GM19238 (cell line): Measurements from ENCODE around the gene ATP12A.

Experiments used
- DNase-seq: peaks from one replicate; pipeline ENCODE4 v3.0.0; 2011; ENCODE audit warnings: low spot score; ENCODE audit not compliant: insufficient read length

Gene ATP12A

DNA sequence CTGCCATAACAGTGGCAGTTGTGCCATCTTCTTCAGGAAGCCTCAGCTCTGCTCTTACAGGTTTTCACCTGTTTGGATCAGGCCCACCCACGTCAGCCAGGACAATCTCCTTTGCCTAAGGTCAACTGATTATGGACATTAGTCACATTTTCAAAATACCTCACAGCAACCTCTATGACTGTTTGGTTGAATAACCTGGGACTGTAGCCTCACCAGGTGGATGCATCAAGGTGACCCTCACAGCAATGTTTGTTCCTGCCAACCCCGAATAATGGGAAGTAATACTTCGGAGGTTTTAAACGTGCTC lies 17.2 kb upstream of the ATP12A start:
- no peak for DNase-seq

DNA sequence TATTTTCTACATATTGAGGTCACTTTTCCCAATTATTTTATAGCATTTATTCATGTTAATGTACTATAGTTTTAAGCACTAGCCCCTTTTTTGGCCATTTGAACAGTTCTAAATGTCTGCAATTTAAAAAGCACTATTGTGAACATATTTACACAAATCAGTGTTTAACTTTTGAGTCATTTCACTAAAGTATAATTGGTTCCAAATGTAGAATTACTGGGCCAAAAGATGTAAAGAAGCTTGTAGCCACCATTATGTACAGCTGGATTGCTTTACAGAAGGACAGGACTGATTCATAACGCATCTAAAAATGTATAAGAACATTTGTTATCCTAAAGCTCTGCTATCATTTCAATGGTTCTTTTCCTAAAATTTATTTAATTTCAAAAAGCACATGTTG lies 16.6 kb upstream of the ATP12A start:
- no peak for DNase-seq

DNA sequence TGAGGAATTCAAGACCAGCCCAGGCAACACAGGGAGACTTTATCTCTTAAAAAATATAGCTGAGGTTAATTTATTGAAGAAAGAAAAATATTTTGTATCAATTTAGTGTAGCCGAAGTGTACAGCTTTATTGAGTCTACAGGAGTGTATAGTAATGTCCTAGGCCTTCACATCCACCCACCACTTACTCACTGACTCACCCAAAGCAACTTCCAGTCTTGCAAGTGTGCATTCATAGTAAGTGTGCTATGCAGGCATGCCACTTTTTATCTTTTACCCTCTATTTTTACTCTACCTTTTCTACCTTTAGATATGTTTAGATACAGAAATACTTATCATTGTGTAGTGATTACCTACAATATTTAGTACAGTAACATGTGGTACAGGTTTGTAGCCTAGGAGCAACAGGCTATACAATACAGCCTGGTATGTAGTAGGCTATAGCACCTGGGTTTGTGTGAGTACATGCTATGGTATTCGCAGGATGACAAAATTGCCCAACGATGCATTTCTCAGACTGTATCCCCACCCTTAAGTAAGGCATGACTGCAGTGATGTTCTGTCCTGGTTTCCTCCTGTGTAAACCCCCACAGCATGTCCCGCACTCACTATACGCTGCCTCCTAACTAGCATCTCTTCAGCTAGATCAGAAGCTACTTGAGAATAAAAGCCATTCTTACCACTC lies 15.3 kb upstream of the ATP12A start:
- DNase-seq = no peak

DNA sequence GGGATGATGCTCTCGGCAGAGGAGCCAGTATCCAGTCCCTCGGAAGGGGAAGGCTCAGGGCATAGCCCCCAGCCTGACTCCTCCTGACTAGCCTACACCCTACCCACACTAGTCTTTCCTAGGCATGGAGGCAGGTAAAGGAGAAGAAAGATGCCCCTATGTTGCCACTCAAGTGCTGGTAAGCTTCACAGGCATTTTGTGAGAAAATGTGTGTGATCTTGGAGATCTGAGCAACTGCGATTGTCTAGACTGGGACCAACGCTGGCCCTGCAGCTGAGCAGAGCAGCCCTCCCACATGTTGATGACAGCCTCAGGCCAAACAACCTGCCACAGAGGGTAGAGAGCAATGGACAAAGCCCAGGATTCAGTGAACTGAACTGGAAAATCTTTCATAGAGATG lies 11.7 kb upstream of the ATP12A start:
- no peak for DNase-seq

DNA sequence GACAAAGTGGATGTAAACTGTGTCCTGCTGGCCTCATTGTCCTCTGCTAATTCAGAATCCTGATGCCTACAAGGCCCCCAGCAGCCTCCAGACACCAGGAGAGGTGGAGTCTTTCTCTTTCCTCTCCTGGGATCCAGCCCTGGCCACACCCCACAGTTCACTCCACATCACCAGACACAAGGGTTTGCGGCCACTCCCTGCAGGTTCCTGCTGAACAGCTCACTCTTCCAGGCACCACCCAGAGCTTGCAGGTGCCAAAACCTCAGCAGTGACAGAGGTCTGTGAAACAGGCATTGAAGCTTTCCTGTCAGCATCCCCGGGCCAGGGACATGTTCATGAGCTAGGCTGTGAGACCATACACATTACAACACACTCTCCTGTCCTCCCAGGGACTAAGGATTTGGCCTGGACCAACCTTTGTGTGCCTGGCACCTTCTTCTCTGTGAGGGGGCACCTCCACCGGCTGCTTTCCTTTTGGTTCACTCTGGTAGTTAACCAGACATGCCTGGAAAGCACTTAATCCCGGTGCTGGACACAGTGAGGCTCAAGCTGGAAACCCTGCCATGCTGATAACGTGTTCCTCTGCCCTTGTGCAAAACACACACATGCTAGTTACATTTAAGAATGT lies 11.1 kb upstream of the ATP12A start:
- no peak for DNase-seq

DNA sequence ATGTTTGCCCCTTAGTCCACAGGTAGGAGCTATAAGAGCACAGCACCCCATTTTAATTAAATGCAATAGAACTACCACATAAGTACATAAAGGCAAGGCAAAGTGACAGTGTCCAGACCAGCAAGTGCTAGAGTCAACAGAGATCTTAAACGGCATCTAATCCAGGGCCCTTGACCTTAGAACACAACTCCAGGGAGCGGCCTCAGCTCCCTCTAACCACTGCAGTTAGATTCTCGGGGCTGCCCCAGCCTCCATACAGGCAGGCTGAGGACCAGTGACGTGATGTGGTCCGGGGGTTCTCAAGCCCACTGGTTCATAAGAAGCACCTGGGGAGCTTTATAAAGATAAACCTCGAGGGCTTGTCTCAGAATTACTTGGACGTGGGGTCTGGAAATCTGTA lies 10.0 kb upstream of the ATP12A start:
- no peak for DNase-seq

DNA sequence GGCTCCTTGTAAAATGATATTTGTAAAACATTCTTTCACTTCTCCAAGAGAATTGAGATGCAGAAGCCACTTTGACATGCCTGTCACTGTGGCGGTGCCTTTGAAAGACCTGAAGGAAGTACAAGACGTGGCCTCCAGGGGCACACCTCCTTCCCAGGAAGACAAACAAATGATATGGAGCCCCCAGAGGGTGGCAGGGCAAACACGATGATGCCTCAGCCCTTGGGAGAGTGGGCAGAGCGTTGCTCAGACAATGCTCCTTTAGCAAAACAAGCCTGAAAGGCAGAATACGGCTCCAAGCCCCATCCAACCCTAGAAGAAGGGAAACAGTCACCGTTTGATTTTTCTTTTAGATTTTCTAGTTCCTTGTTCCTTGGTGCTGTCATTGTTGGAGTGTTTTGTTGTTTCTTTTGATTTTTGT lies 9.2 kb upstream of the ATP12A start:
- DNase-seq = no peak

DNA sequence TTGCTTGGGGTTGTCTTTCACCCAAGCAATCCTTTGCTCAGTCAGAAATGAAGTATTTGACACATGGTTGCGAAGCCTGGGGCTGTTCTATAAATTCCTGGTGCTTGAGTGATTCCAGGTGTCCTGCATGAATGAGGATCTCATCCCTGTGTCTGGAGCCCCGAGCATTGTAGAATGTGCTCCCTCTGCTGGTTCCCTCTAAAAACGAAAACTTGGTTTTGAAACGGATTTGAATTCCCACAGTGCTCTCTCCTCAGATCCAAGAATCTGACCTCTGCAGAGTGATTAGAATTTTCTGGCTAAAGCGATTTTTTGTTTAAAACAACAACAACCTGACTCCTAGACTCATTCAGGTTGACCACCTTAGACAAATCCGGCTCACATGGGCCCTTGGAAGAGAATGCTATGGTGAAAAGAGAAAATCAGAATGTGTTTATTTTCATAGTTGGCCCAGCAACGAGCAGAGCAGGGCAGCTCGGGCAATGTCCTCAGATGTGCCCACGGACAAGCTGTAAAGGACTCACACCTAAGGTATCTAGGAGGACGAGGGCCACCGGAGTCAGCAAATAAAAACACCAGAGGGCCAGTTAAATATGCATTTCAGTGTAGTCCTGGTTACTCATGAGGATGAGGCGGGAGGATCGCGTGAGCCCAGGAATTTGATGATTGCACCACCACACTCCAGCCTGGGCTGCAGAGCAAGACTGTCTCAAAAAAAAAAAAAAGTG lies 8.7 kb upstream of the ATP12A start:
- no peak for DNase-seq

DNA sequence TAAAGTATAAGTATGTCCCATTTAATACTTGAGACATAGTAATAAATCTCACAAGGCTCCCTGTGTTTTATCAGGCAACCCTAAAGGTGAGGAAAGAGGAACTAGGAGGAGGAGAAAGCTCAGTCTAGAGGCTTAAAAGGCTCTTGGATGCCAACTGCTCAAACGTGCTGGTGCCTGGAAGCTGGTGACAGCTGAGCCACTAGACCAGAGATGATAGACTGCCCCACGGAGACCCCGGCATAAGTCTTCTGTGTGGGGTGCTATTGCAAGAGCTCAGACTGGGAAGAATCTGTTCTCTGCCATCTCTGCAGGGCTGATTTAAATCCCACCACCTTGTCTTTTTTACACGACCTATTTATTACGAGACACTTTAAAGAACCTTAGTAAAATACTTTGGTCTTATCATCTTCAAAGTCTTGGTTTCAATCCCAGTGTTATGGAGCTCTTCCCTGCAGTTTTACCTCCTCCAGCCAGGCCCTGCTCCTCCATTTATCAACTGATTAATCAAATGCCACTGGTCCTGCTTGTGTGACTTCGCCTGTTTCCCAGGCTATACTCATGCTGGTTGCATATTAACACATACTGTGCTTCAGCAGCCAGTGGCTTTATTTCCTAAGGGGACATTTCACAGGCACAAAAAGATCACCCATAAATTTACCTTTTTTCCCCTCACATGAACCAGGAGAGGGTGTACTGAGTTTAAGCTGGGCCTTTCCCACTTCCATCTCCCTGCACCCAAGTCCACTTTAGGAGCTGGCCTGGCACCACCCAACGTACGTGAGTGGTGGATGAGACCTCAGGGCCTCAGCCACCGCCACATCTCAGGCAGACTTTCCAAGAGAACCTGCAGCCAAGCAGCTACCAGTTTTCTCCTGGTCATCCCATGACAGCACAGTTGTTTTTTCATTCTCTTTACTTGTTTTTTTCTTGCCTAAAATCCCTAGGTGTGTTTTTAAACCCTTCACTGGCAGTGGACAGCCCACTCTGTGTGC lies 7.8 kb upstream of the ATP12A start:
- DNase-seq = no peak

DNA sequence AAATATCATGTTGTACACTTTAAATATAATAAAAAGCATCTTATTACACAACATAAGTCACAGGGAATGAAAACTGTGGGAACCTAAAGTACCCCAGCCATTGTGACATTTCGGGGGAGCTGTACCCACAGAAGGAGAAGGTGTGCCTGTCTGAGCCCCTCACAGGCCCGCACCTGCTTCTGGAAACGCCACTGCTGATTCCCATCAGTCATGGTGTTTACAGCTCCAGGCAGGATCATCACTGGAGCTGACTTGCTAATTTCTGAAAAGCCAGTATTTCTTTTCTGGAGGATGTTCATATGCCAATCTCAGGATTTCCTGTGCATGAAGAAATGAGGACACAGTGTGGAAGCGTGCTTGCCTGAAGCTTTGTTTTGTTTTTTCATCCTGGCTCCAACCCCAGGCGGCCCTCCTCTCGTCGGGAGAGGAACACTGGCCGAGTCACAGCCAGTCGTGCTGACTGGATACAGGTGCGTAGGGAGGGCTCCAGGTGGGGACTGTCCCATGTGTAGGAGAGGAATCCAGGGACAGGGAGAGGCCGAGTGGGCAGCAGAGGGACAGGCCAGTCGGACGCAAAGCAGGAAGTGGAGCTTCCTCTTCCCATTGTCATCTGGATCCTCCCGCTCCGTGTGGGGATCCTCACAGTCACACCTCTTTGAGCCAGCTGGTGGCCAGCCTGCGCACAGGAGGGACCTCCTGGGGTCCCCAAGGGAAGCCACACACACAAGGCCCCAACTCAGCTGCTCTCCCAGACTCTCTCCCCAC lies 4.2 kb upstream of the ATP12A start:
- DNase-seq = no peak

DNA sequence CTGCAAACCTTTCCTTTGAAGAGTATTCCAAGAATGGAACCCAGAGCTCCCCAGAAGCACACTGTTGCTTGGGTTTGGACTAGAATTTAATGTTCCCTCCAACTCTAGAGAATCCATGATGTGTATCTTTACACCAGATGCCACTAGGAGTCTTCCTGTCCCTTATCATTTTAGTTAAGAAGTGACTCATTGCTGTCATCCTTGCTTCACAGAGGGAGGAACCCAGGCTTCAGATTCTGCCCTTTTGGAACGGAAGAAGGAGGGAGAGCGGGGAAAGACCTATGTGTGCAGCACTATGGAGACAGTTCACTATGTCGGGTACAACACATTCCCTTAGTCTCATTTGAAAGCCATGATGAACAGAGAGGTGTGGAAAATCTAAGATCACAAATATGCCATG lies 2.1 kb upstream of the ATP12A start:
- DNase-seq = no peak

DNA sequence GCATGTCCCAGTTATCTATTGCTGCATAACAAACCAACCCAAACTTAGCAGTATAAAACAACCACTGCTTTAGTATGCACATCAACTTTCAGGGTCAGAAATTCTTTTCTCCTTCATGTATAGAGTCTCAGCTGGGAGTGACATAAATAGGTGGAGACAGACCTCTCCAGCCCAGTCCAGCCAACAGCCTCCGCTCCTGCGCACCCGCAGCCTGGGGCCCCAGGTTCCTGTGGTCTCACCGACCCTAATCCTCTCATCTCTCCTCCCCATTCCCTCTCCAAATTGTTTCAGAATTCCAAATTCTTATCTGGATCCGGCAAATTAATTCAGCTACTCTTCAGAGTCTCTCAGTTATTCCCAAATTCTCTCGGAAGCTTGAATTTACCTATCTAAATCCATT lies 522 bp upstream of the ATP12A start:
- no peak for DNase-seq

DNA sequence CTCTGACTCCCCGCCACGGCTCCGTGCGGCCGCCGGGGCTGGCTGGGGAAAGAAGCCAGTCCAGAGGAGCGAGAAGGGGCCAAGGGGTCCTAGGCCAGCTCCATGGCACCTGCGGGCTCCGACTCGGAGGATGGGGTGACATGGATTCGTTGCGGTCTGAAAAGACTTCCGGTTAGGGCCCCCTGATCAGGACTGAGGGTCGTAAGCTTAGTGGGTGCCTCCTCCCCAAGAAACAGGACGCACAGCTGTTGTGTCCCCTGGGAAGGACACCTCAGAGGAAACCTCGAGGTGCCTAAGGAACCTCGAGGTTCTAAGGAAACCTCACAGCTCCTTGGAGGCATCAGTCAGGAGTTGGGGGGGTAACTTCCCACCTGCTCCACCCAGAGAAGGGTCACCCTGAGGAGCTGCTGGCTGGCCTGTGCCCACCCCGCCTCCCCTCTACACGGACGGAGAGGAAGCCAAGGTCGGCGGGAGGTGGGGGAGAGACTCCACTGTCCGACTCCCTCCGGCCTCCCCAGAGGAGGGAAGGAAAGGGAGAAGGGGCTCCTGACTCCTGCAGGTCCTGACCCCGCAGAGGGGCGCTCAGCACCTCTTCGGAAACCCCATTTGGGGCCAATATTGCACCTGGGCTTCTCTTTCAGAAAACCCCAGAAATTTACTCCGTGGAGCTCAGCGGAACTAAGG lies 855 bp downstream of the ATP12A start:
- DNase-seq = no peak

DNA sequence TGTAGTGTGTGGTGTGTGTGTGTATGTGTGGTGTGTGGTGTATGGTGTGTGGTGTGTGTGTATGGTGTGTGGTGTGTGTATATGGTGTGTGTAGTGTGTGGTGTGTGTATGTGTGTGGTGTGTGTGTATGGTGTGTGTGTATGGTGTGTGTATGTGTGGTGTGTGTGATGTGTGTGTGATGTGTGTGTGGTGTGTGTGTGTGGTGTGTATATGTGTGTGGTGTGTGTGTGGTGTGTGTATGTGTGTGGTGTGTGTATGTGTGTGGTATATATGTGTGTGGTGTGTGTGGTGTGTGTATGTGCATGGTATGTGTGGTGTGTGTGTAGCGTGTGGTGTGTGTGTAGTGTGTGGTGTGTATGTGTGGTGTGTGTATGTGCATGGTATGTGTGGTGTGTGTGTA lies 1.7 kb downstream of the ATP12A start:
- DNase-seq = no peak

DNA sequence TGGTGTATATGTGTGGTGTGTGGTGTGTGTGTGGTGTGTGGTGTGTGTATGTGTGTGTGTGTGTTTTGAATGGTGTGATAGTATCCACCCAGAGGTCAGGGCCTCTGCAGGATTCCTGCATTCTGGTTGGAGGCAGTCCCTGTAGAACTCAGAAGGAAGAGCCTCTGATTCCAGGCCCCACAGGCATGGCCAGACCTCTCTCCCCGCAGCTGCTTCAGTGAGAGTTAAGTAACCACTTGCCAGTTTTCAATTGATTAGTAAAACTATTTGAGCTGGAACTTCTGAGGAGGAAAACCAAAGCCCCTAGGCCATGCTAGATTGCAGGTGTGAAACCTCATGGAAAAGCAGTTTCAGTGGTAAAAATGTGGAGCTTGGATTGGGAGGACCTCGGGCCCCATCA lies 2.1 kb downstream of the ATP12A start:
- DNase-seq = no peak

DNA sequence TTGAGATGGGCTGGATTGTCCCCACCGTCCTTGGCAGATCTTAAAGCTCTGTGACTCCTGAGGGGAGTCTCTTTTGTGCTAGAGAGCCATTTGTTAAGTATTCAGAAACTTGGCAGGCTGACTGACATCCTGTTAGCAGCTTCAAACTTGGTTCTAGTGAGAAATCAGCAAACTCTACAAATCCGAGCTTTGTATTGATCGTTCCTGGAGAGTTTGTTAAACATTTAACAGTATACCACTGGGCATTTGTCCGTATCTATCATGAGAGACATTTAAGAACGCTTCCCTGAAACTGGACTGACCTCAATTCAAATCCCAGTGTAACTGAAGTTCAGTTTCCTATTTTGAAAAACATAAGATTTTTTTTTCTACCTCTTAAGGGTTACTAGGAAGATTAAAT lies 3.1 kb downstream of the ATP12A start:
- no peak for DNase-seq

DNA sequence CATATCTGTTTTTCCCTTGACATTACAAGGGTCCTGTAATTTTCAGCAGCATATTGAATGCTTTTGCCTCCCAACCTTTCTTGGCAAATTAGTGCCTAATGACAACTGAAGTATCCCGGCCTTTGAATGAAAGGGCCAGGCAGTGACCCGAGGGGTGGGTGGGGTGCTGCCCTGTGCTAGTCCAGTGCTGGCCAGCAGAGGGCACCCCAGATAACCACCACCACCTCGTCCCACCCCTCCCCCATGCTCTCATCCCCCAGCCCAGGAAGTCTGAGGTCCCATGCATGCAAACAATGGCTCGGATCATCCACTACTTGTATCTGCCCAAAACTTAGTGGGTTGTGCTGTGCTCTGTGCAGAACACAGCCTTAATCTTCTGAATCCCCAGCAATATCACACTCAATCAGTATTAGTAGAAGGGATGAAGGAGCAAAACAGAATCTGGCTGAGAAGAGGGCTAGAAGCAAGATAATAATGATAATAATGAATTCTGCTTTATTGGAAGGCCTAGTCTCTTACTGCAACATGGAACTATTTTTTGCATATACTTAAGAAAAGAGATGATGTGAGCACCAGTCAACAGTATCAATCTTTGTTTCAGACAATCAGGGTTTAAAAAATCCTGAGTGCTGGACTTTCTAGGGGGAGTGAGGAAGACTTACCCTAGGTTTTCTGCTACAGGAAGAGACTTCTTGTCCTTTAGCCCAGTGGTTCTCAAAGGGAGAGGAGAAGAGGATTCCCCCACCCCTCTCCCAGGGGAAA lies 3.8 kb downstream of the ATP12A start:
- peak; percentile 77 for DNase-seq

DNA sequence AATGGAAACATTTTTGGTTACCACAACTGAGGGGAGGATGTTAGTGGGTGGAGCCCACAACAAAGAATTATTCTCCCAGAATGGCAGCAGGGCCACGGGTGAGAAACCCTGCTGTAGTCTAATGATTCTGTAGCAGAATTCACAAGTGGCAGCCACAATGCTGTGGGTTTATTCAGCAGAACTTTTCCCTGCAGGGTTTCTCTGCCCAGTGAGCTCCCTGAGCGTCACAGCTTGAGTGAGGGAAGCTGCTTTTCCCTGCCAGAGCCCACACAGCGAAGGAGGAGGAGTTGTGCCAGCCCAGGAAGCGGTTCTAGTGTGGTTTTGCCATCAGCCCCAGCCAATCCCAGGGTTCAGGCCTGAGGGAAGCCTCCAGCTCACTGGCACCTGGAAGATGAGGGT lies 4.4 kb downstream of the ATP12A start:
- no peak for DNase-seq

DNA sequence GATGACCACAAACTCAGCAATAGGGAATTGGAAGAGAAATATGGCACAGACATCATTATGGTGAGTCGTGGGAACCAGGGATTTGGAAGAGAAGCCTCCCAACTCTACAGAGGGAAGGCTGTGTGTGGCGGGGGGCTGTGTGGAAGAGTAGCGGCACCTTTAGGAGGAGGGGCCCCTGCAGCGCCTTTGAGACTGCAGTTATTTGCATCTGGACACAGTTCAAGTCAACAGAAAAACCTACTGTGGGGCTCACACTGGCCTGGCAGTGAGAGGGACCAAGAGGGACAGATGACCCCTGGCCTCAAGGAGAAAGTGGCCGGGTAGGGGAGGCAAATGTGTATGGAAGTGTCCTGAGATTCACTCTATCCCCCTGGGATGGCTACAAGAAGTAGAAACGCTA lies 5.1 kb downstream of the ATP12A start:
- no peak for DNase-seq

DNA sequence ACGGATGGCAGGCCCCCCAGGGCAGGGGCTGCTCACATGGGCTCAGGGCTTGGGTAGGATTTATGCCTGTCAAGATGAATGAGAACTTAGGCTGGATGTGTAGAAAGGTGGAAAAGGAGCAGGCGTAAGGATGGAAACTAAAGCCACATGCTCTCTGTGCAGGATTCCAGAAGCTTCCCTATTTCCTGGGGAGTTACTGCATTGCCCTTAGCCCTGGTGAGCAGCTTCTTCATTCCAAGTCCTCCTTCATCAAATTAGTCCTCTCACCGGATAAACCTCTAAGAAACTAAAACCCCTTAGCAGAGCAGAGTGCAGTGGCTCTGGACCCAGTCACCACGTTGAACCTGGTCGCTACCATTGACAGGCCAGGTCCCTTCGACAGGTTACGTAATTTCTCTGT lies 7.4 kb downstream of the ATP12A start:
- DNase-seq = no peak
